DND-41 (cell line): Measurements from ENCODE around the gene SCN2A.

Experiments
- EZH2 ChIP-seq: IDR thresholded peaks from 3 replicates; pipeline ENCODE4 v1.6.1; 2012; ENCODE audit warnings: borderline replicate concordance, low read depth, mild to moderate bottlenecking, moderate library complexity, low read length, inconsistent platforms; ENCODE audit not compliant: severe bottlenecking
- TF ChIP-seq, protein P1 (sequence below): IDR thresholded peaks from 2 replicates; pipeline ENCODE4 v1.5.1; 2012; ENCODE audit warnings: borderline replicate concordance, low read length, moderate library complexity, mild to moderate bottlenecking; ENCODE audit not compliant: poor library complexity, severe bottlenecking; ENCODE audit errors: extremely low read depth

DNA sequence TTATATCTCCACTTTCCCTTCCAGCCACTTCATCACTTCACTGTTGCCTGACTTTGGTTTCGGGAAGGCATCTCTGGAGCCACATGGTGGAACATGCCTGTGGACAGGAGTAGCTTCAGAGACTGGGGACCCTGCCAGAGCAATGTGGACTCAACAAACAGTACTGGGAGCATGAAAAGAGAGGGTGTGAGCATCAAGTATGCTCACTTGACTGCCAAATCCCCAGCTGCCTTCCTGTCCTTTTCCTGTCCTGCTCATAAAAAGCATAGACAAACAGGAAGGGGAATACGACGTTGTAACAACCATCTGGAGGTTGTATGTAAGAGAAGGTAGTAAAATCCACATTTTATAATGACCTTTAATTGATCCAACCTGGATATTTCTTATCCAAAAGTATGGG, 169.0 kb downstream of the SCN2A start:
- TF ChIP-seq, protein P1, sequence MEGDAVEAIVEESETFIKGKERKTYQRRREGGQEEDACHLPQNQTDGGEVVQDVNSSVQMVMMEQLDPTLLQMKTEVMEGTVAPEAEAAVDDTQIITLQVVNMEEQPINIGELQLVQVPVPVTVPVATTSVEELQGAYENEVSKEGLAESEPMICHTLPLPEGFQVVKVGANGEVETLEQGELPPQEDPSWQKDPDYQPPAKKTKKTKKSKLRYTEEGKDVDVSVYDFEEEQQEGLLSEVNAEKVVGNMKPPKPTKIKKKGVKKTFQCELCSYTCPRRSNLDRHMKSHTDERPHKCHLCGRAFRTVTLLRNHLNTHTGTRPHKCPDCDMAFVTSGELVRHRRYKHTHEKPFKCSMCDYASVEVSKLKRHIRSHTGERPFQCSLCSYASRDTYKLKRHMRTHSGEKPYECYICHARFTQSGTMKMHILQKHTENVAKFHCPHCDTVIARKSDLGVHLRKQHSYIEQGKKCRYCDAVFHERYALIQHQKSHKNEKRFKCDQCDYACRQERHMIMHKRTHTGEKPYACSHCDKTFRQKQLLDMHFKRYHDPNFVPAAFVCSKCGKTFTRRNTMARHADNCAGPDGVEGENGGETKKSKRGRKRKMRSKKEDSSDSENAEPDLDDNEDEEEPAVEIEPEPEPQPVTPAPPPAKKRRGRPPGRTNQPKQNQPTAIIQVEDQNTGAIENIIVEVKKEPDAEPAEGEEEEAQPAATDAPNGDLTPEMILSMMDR: no peak
- no peak for TF ChIP-seq EZH2
